Chondrocyte (in vitro differentiated cells): Measurements from ENCODE around the gene SATB2. TPM values are rescaled to one million over a fixed set of nuclear protein-coding genes. Genes with fewer than 3 reads are reported as not detected.

Experiments used
- DNase-seq: peaks from one replicate; pipeline ENCODE4 v3.0.0; 2021; ENCODE audit warnings: mixed read lengths, low spot score
- H3K27ac Mint-ChIP-seq: one replicate; pipeline ENCODE4 v1.8.0; 2021; ENCODE audit warnings: mild to moderate bottlenecking, moderate library complexity, mixed read lengths; ENCODE audit not compliant: unreplicated experiment
- H3K27me3 Mint-ChIP-seq: 2 replicates; pipeline ENCODE4 v1.8.0; 2021; ENCODE audit warnings: low read depth, mixed read lengths
- H3K36me3 Mint-ChIP-seq: 2 replicates; pipeline ENCODE4 v1.8.0; 2021; ENCODE audit warnings: low read depth, mixed read lengths
- H3K4me1 Mint-ChIP-seq: 2 replicates; pipeline ENCODE4 v1.8.0; 2021; ENCODE audit warnings: low read depth, mild to moderate bottlenecking, mixed read lengths
- H3K4me3 Mint-ChIP-seq: one replicate; pipeline ENCODE4 v1.8.0; 2021; ENCODE audit warnings: mild to moderate bottlenecking, moderate library complexity, mixed read lengths; ENCODE audit not compliant: unreplicated experiment
- H3K9me3 Mint-ChIP-seq: 2 replicates; pipeline ENCODE4 v1.8.0; 2021; ENCODE audit warnings: low read depth, mixed read lengths
- total RNA-seq: library from RNA; stranded (reverse); gene quantifications from 3 replicates; pipeline ENCODE4 v1.2.1, GENCODE V29; 2021
- TF ChIP-seq, protein P1 (sequence below): fragments of 200-600 bp; sonication (generic); IDR thresholded peaks from 2 replicates; pipeline ENCODE4 v1.5.0; 2021; ENCODE audit warnings: antibody characterized with exemption, mild to moderate bottlenecking, moderate library complexity

Gene SATB2
- total RNA-seq, 1 donor from 2014 or later, result 11.6 TPM

GRCh38 chr2:199329031-199329430 lies 128.7 kb downstream of the SATB2 start:
- TF ChIP-seq, protein P1, sequence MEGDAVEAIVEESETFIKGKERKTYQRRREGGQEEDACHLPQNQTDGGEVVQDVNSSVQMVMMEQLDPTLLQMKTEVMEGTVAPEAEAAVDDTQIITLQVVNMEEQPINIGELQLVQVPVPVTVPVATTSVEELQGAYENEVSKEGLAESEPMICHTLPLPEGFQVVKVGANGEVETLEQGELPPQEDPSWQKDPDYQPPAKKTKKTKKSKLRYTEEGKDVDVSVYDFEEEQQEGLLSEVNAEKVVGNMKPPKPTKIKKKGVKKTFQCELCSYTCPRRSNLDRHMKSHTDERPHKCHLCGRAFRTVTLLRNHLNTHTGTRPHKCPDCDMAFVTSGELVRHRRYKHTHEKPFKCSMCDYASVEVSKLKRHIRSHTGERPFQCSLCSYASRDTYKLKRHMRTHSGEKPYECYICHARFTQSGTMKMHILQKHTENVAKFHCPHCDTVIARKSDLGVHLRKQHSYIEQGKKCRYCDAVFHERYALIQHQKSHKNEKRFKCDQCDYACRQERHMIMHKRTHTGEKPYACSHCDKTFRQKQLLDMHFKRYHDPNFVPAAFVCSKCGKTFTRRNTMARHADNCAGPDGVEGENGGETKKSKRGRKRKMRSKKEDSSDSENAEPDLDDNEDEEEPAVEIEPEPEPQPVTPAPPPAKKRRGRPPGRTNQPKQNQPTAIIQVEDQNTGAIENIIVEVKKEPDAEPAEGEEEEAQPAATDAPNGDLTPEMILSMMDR, result no peak
- no peaks in the 10 kb centered on the region for H3K27me3 Mint-ChIP-seq
- no peaks in the 10 kb centered on the region for H3K9me3 Mint-ChIP-seq
- H3K4me3 Mint-ChIP-seq, result no peak overlapping the region
- H3K27ac Mint-ChIP-seq, result no peak overlapping the region
- peaks cover 10% of the 10 kb centered on the region for H3K36me3 Mint-ChIP-seq
- no peak for DNase-seq
- no peaks in the 10 kb centered on the region for H3K4me1 Mint-ChIP-seq

- no peak for DNase-seq
- Mint-ChIP-seq H3K27me3 (no peaks in the 10 kb centered on the region), H3K9me3 (no peaks in the 10 kb centered on the region), H3K36me3 (peaks cover 10% of the 10 kb centered on the region), H3K4me1 (no peaks in the 10 kb centered on the region), H3K27ac (no peak overlapping the region), H3K4me3 (no peak overlapping the region)
- TF ChIP-seq, protein P1, result no peak
Observed at GRCh38 chr2:199325881-199326280, 131.9 kb downstream of the SATB2 start.

DNA sequence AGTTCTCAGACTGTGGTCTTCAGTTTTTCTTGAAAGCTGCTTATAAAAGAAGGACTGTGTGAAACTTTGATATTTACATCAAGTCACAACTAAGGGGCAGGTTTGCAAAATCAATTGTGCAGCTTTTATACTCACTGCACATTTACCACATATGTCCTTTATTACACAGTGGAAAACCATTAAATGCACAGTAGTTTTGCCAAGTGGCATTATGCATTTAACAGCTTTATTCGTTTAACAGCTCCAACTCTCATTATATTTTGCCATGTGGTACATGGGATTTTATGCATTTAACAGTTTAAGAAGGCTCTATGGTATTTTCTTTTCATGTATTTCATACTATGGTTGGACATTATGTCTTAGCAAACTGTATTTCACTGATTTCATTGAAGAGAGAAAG lies 135.6 kb downstream of the SATB2 start:
- no peaks in the 10 kb centered on the region for H3K27me3 Mint-ChIP-seq
- no peak overlapping the region for H3K4me3 Mint-ChIP-seq
- no peak overlapping the region for H3K27ac Mint-ChIP-seq

GRCh38 chr2:199317646-199318045 lies 140.1 kb downstream of the SATB2 start:
- H3K27me3 Mint-ChIP-seq, result no peaks in the 10 kb centered on the region
- DNase-seq, result no peak
- no peaks in the 10 kb centered on the region for H3K9me3 Mint-ChIP-seq
- TF ChIP-seq, protein P1, result no peak
- H3K27ac Mint-ChIP-seq, result no peak overlapping the region
- H3K4me1 Mint-ChIP-seq, result no peaks in the 10 kb centered on the region
- H3K4me3 Mint-ChIP-seq, result no peak overlapping the region
- H3K36me3 Mint-ChIP-seq, result peaks cover 2% of the 10 kb centered on the region

More for the DNA sequence above, 135.6 kb downstream of the SATB2 start:
- TF ChIP-seq, protein P1, result no peak
- Mint-ChIP-seq H3K4me1 (no peaks in the 10 kb centered on the region), H3K36me3 (peaks cover 7% of the 10 kb centered on the region), H3K9me3 (no peaks in the 10 kb centered on the region)
- DNase-seq, result no peak

DNA sequence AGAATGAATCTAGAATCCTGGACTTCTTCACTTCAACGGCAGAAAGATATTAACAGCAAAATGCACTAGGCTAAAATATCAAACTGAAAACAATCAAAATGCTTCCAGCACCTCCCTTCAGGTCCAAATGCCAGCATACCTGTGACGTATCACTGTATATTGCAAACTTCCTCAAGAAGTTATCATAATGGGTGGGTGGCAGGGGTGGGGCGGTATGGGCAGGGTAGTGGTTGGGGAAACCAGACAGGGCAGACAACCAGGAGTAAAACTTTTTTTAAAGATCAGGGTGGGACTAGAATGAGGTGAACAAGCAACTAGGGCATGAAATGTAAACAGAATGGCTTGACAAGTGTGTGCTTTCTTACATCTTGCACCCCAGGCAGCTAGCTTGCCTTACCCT lies 140.9 kb downstream of the SATB2 start:
- TF ChIP-seq, protein P1, result no peak
- DNase-seq, result no peak
- Mint-ChIP-seq H3K27ac (no peak overlapping the region), H3K4me1 (no peaks in the 10 kb centered on the region), H3K9me3 (no peaks in the 10 kb centered on the region), H3K27me3 (no peaks in the 10 kb centered on the region), H3K36me3 (peaks cover 2% of the 10 kb centered on the region), H3K4me3 (no peak overlapping the region)
